ENCODE results near the gene ALG9. TPM values are rescaled to one million over a fixed set of nuclear protein-coding genes. Genes with fewer than 3 reads are reported as not detected.

ALG9 gene
- total and polyA plus RNA-seq, 10 of the 15 experiments (the other 5 are each of a cell fraction or from before 2014, with no cell fraction given), result 10.8 to 41.6 (median 25.5) TPM

- no peak for TF ChIP-seq IKZF1 (conservative IDR thresholded peaks at IDR 0.05)
- TF ChIP-seq SMAD5 (IDR thresholded peaks at IDR 0.05; ENCODE audit: low read depth), result no peak
- 86% methylated on average over 8 of the region's 8 CpGs for WGBS (ENCODE audit: insufficient coverage, insufficient replicate concordance, low lambda C conversion rate, missing lambda C conversion rate)
- Histone ChIP-seq H3K27ac (ENCODE audit: control insufficient read depth, insufficient read depth) (no peak overlapping the region), H2AFZ (ENCODE audit: control insufficient read depth, low read depth, low read length) (no peak overlapping the region), H3K36me3 (ENCODE audit: control insufficient read depth in 2 of 2, insufficient read depth in 2 of 2, low read length in 1 of 2) (no peaks in the 10 kb centered on the region; a peak in 1 of 4 replicates), H3K9ac (ENCODE audit: control insufficient read depth, insufficient read depth, low read length) (no peak overlapping the region), H3K4me2 (ENCODE audit: control insufficient read depth, insufficient read depth) (no peak overlapping the region), H3K4me1 (ENCODE audit: control insufficient read depth, insufficient read depth, low read length) (no peaks in the 10 kb centered on the region), H3K27me3 (replicated peaks in 1 of 2; ENCODE audit: control insufficient read depth in 2 of 2, insufficient read depth in 2 of 2, low read length in 1 of 2) (no peaks in the 10 kb centered on the region), H4K20me1 (ENCODE audit: control insufficient read depth, insufficient read depth) (no peaks in the 10 kb centered on the region), H3K4me3 (no peak overlapping the region), H3K79me2 (ENCODE audit: control insufficient read depth, insufficient read depth, low read length) (no peaks in the 10 kb centered on the region), H3K9me3 (replicated peaks; ENCODE audit: control insufficient read depth, insufficient read depth, low read length) (no peaks in the 10 kb centered on the region)
- in situ Hi-C loops (cut with MboI), result no loop called here
- no peak for ATAC-seq
- no TSS peak for BruUV-seq (replicated peaks)
- CTCF ChIA-PET, result interaction anchor here (0.7 to 2.1 kb wide), 12 partner anchors 8 to 293 kb away, joined by 3 to 8 read pairs (median 3); partner anchors contain the start of gene ALG9
- intact Hi-C loops (cut with micrococcal nuclease; ENCODE audit: unreplicated experiment), result no loop called here
- SMC1A ChIA-PET (ENCODE audit: uncharacterized antibody, unreplicated experiment), result interaction anchor here (0.6 to 1.7 kb wide), 6 partner anchors 8 to 277 kb away, joined by 3 to 8 read pairs (median 4); partner anchors contain the start of genes ALG9 and PPP2R1B
- RAD21 ChIA-PET (ENCODE audit: unreplicated experiment), result no interaction called here
- POLR2A ChIA-PET, result no interaction called here
- no peak for FAIRE-seq
- no peak for DNase-seq (ENCODE audit: low read depth, low spot score)
Observed at GRCh38 chr11:111851067-111851466, 20.3 kb downstream of the ALG9 start.

GRCh38 chr11:111849631-111850030, 21.8 kb downstream of the ALG9 start:
- ChIA-PET RAD21 (ENCODE audit: unreplicated experiment) (no interaction called here), CTCF (interaction anchor here (1.2 to 1.6 kb wide), 4 partner anchors 8 to 252 kb away, joined by 3 to 4 read pairs (median 3); partner anchors contain the start of gene ALG9), SMC1A (ENCODE audit: uncharacterized antibody, unreplicated experiment) (interaction anchor here (0.7 to 1.1 kb wide), 2 partner anchors 8 to 61 kb away, joined by 3 to 4 read pairs; no protein-coding TSS in a partner anchor), POLR2A (interaction anchor here (0.9 kb wide), 1 partner anchor 118 kb away, joined by 3 read pairs; no protein-coding TSS in a partner anchor)
- WGBS (ENCODE audit: insufficient coverage, insufficient replicate concordance, low lambda C conversion rate, missing lambda C conversion rate), result 100% methylated on average over 3 of the region's 3 CpGs
- Histone ChIP-seq H3K4me3 (no peak overlapping the region), H3K27ac (ENCODE audit: control insufficient read depth, insufficient read depth) (no peak overlapping the region), H3K27me3 (replicated peaks in 1 of 2; ENCODE audit: control insufficient read depth in 2 of 2, insufficient read depth in 2 of 2, low read length in 1 of 2) (no peaks in the 10 kb centered on the region), H4K20me1 (ENCODE audit: control insufficient read depth, insufficient read depth) (no peaks in the 10 kb centered on the region), H3K4me2 (ENCODE audit: control insufficient read depth, insufficient read depth) (no peak overlapping the region), H3K4me1 (ENCODE audit: control insufficient read depth, insufficient read depth, low read length) (no peaks in the 10 kb centered on the region), H3K9me3 (replicated peaks; ENCODE audit: control insufficient read depth, insufficient read depth, low read length) (no peaks in the 10 kb centered on the region), H3K36me3 (ENCODE audit: control insufficient read depth in 2 of 2, insufficient read depth in 2 of 2, low read length in 1 of 2) (no peaks in the 10 kb centered on the region; a peak in 1 of 4 replicates), H2AFZ (ENCODE audit: control insufficient read depth, low read depth, low read length) (no peak overlapping the region), H3K9ac (ENCODE audit: control insufficient read depth, insufficient read depth, low read length) (no peak overlapping the region), H3K79me2 (ENCODE audit: control insufficient read depth, insufficient read depth, low read length) (no peaks in the 10 kb centered on the region)
- DNase-seq (ENCODE audit: low read depth, low spot score) (no peak), ATAC-seq (no peak), FAIRE-seq (no peak)
- in situ Hi-C loops (cut with MboI), result no loop called here
- intact Hi-C loops (cut with micrococcal nuclease; ENCODE audit: unreplicated experiment), result loop anchor here (10.0 kb wide), 1 partner anchor 395 kb away; no protein-coding TSS in a partner anchor
- no peak for TF ChIP-seq EZH2 (IDR thresholded peaks at IDR 0.05; ENCODE audit: borderline replicate concordance, control insufficient read depth, low read depth, low read length)
- TF ChIP-seq TAF1 (IDR thresholded peaks at IDR 0.05; ENCODE audit: borderline replicate concordance, low read depth, low read length), result no peak
- TF ChIP-seq HCFC1 (IDR thresholded peaks at IDR 0.05; ENCODE audit: low read length), result no peak
- no peak for TF ChIP-seq JUNB (IDR thresholded peaks at IDR 0.05)
- no peak for TF ChIP-seq DPF2 (IDR thresholded peaks at IDR 0.05)
- TF ChIP-seq GABPA (IDR thresholded peaks at IDR 0.05; ENCODE audit: low read depth), result no peak
- no peak for TF ChIP-seq SIN3A (IDR thresholded peaks at IDR 0.05; ENCODE audit: low read depth, low read length)
- BruUV-seq (replicated peaks), result no TSS peak

Data from GM12878 (cell line).